Gastroesophageal sphincter (tissue), 4 donors: Measurements from ENCODE around the gene FBLIM1. TPM values are rescaled to one million over a fixed set of nuclear protein-coding genes. Genes with fewer than 3 reads are reported as not detected.
A peak's percentile ranks its signal among the peaks of the same experiment; 100 is the strongest.

Experiments used
- ATAC-seq: fragments of 150-250 bp; one replicate; pipeline ENCODE4 v1.9.1; 2016; ENCODE audit warnings: mild to moderate bottlenecking, moderate library complexity
- H3K27ac ChIP-seq, 4 donors: fragments of 200-600 bp; sonication (generic) in 3 of 4; 1 replicate in 3 of 4; 2 replicates in 1 of 4; pipeline ENCODE4 v1.5.1; 2016 to 2019
- H3K27me3 ChIP-seq: fragments of 200-600 bp; sonication (generic); one replicate; pipeline ENCODE4 v1.5.1; 2019
- H3K36me3 ChIP-seq, 2 donors: fragments of 200-600 bp; sonication (generic); one replicate each; pipeline ENCODE4 v1.5.1; 2019; ENCODE audit warnings: control low read depth in 1 of 2
- H3K4me1 ChIP-seq, 3 donors: fragments of 200-600 bp; sonication (generic); 1 replicate in 2 of 3; 2 replicates in 1 of 3; pipeline ENCODE4 v1.5.1; 2016 to 2019; ENCODE audit warnings: control low read depth in 2 of 3
- H3K4me3 ChIP-seq, 2 donors: fragments of 200-600 bp; sonication (generic); one replicate each; pipeline ENCODE4 v1.5.1; 2019; ENCODE audit warnings: mild to moderate bottlenecking in 1 of 2, moderate library complexity in 1 of 2
- H3K9me3 ChIP-seq, 3 donors: fragments of 200-600 bp; sonication (generic); one replicate each; pipeline ENCODE4 v1.5.1; 2017 to 2019; ENCODE audit warnings: control low read depth in 2 of 3
- EP300 ChIP-seq: sonication (generic); formaldehyde crosslinking; IDR thresholded peaks from one replicate; pipeline ENCODE4 v1.6.1; 2017; ENCODE audit warnings: antibody characterized with exemption, mild to moderate bottlenecking
- POLR2A ChIP-seq, 2 donors: fragments of 450-650 bp; IDR thresholded peaks; one replicate each; pipeline ENCODE4 v1.6.1; 2017; ENCODE audit warnings: antibody characterized with exemption in 2 of 2, mild to moderate bottlenecking in 2 of 2, moderate library complexity in 1 of 2
- POLR2AphosphoS5 ChIP-seq: sonication (generic); formaldehyde crosslinking; IDR thresholded peaks from one replicate; pipeline ENCODE4 v1.6.1; 2017; ENCODE audit warnings: antibody characterized with exemption
- WGBS, 2 donors: methylation state at CpG; one replicate each; pipeline ENCODE4 v1.1.5; 2018; ENCODE audit warnings: low coverage in 1 of 2; 5-methylcytosine and 5-hydroxymethylcytosine counted together
- total RNA-seq, 4 donors: library from RNA; depleted of rRNA; stranded (reverse); fragments of >200 nt; gene quantifications; one replicate each; pipeline ENCODE4 v1.1.0, GENCODE V29; 2016
- TF ChIP-seq, protein P1 (sequence below), 4 experiments: fragments of 200-600 bp in 2 of 4; fragments of 450-650 bp in 2 of 4; sonication (generic) in 1 of 4; IDR thresholded peaks; one replicate each; pipeline ENCODE4 v1.5.1; 2017 to 2019; ENCODE audit warnings: antibody characterized with exemption in 4 of 4, mild to moderate bottlenecking in 2 of 4, moderate library complexity in 2 of 4

FBLIM1 gene
- total RNA-seq, 4 donors from 2014 or later: 40.4 to 106 (median 47.0) TPM

- H3K4me1 ChIP-seq: peaks cover 0 to 49% (median 25%) of the 10 kb centered on the region in 3 donors
- no peak overlapping the region for H3K27ac ChIP-seq
- no peak overlapping the region for H3K4me3 ChIP-seq
- TF ChIP-seq POLR2AphosphoS5 (no peak), POLR2A (IDR thresholded peaks at IDR 0.05) (no peak), EP300 (no peak)
- TF ChIP-seq, protein P1, sequence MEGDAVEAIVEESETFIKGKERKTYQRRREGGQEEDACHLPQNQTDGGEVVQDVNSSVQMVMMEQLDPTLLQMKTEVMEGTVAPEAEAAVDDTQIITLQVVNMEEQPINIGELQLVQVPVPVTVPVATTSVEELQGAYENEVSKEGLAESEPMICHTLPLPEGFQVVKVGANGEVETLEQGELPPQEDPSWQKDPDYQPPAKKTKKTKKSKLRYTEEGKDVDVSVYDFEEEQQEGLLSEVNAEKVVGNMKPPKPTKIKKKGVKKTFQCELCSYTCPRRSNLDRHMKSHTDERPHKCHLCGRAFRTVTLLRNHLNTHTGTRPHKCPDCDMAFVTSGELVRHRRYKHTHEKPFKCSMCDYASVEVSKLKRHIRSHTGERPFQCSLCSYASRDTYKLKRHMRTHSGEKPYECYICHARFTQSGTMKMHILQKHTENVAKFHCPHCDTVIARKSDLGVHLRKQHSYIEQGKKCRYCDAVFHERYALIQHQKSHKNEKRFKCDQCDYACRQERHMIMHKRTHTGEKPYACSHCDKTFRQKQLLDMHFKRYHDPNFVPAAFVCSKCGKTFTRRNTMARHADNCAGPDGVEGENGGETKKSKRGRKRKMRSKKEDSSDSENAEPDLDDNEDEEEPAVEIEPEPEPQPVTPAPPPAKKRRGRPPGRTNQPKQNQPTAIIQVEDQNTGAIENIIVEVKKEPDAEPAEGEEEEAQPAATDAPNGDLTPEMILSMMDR (IDR thresholded peaks at IDR 0.05): no peak
- no peaks in the 10 kb centered on the region for H3K9me3 ChIP-seq
- 80 to 87% methylated on average over 1 to 3 of the region's 4 CpGs for WGBS, 2 donors
- H3K36me3 ChIP-seq: no peaks in the 10 kb centered on the region
- H3K27me3 ChIP-seq: peaks cover 16% of the 10 kb centered on the region
- ATAC-seq: no peak
Observed at GRCh38 chr1:15755646-15756040, 3.0 kb upstream of the FBLIM1 start.

- WGBS, 2 donors: 63 to 73% methylated on average over 2 to 3 of the region's 21 CpGs
- H3K27ac ChIP-seq: no peak overlapping the region
Observed at GRCh38 chr1:15756143-15757015, 2.2 kb upstream of the FBLIM1 start.

DNA sequence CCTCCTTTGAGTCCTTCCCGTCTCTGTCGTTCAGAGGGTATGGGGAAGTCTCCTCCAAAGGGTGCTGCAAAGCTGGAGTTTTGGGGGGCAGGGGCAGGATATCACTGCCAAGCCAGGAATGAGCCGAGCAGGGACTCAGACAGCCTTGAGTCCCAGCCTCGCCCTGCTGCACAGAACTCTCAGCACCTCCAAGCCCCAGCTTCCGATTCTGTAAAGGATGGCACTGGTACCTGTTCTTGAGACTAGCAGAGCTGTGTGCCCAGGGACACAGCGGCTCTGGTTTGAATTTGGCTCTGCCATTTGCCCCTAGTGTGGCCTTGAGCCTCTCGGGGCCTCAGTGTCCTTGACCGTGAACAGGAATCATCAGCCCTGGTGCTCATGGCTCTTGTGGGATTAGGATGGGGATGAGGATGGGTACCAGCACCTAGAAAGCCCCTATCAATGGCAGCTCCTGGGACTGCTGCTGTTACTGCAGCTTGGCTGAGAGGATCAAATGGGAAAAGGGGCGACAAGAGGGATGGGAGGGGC, 1.5 kb upstream of the FBLIM1 start:
- no peaks in the 10 kb centered on the region for H3K9me3 ChIP-seq
- ATAC-seq: no peak
- H3K4me1 ChIP-seq: peaks cover 0 to 63% (median 28%) of the 10 kb centered on the region in 3 donors
- no peak overlapping the region for H3K4me3 ChIP-seq
- H3K36me3 ChIP-seq: no peaks in the 10 kb centered on the region
- H3K27me3 ChIP-seq: peaks cover 16% of the 10 kb centered on the region
- no peak for TF ChIP-seq POLR2A (IDR thresholded peaks at IDR 0.05)
- TF ChIP-seq EP300: no peak
- no peak for TF ChIP-seq POLR2AphosphoS5
- TF ChIP-seq, protein P1 (IDR thresholded peaks at IDR 0.05): no peak
- 100% methylated on average over 1 of the region's 9 CpGs; no CpG with 5 or more reads in 1 of the 2 donors for WGBS, 2 donors
- H3K27ac ChIP-seq: peak overlapping the region in 3 of 4 donors; percentile 77 to 88 (median 81)

More at GRCh38 chr1:15756143-15757015, 2.2 kb upstream of the FBLIM1 start:
- Histone ChIP-seq H3K4me3 (no peak overlapping the region), H3K36me3 (no peaks in the 10 kb centered on the region), H3K27me3 (peaks cover 16% of the 10 kb centered on the region), H3K4me1 (peaks cover 0 to 56% (median 28%) of the 10 kb centered on the region in 3 donors), H3K9me3 (no peaks in the 10 kb centered on the region)
- ATAC-seq: no peak
- TF ChIP-seq POLR2AphosphoS5 (no peak), EP300 (no peak), POLR2A (IDR thresholded peaks at IDR 0.05) (no peak)
- TF ChIP-seq, protein P1 (IDR thresholded peaks at IDR 0.05): no peak

DNA sequence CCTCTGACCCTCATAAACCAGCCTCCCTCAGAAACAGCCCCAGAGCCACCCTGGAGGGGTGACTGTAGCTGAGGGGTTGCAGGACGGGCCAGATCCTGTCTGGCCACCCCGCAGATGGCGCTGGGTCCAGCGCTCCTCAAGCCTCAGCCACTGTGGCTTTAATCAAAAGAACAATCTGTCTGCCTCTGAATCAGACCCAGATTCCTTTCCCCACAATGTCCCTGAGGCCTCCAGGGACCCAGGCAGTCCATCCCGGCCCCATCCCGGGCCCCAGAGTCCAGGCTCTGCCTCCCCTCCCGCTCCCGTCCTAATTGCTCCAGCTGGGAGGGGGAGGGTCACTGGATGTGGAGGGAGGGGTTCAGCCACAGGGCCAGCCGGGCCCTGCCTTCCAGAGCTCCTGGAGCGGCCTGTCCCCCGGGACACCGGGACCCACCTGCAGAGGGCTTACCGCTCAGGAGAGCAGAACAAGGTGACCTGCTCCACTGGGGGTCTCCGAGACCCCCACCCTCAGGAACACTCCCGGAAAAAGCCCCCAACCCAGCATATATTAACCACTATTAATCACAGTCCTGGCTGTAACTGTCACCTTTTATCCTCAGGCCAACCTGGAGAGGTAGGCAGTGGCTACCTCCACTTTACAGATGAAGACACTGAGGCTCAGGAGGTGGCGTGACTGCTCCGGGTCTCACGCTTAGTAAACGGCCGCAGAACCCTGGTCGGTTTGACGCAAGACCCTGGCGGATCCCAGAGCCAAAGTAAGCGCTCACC, 836 bp upstream of the FBLIM1 start:
- H3K4me1 ChIP-seq: peaks cover 0 to 70% (median 28%) of the 10 kb centered on the region in 3 donors
- no peak for ATAC-seq
- WGBS, 2 donors: 0 to 43% methylated on average over 1 to 3 of the region's 24 CpGs

More for the DNA sequence above, 836 bp upstream of the FBLIM1 start:
- H3K27me3 ChIP-seq: peaks cover 16% of the 10 kb centered on the region
- H3K9me3 ChIP-seq: no peaks in the 10 kb centered on the region
- H3K36me3 ChIP-seq: no peaks in the 10 kb centered on the region
- H3K4me3 ChIP-seq: peak overlapping the region; percentile 58 to 75
- no peak for TF ChIP-seq POLR2AphosphoS5
- no peak for TF ChIP-seq EP300
- TF ChIP-seq, protein P1 (IDR thresholded peaks at IDR 0.05): no peak
- no peak for TF ChIP-seq POLR2A (IDR thresholded peaks at IDR 0.05)
- H3K27ac ChIP-seq: peak overlapping the region in 3 of 4 donors; percentile 77 to 88 (median 81)
